ENCODE results near the gene ZYG11A.

DNA sequence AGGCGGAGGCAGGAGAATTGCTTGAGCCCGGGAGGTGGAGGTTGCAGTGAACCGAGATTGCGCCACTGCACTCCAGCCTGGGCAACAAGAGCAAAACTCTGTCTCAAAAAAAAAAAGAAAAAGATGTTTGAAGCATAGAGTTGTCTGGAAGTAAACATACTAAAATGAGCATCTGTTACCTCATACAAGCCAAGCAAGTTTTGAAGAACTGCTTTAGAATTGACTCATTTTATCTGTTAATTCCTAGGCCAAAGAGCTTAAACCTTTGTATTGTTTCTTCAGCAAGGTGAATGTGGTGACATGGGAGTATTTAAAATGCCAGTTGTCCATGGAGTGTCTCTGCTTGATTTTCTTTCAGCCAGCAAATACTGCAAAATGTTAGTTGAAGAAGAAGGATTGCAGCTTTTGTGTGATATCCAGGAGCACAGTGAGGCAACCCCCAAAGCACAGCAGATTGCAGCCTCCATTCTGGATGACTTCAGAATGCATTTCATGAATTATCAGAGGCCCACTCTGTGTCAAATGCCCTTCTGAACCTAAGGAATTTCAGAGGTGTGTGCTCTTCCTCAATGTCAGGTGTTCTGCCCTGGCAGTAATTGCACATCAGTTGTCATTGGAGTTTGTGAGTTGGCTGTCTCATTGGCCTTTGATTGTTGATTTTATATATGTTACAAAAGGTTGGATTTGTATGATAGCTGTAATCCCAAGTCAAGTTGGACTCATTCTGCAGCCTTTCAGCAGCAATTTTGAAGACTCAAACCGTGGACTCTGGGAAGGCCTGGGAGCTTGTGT is 50.1 kb downstream of the ZYG11A start:
- no peak for TF ChIP-seq POLR2AphosphoS5 (IDR thresholded peaks at IDR 0.05)
- TF ChIP-seq, protein P1, sequence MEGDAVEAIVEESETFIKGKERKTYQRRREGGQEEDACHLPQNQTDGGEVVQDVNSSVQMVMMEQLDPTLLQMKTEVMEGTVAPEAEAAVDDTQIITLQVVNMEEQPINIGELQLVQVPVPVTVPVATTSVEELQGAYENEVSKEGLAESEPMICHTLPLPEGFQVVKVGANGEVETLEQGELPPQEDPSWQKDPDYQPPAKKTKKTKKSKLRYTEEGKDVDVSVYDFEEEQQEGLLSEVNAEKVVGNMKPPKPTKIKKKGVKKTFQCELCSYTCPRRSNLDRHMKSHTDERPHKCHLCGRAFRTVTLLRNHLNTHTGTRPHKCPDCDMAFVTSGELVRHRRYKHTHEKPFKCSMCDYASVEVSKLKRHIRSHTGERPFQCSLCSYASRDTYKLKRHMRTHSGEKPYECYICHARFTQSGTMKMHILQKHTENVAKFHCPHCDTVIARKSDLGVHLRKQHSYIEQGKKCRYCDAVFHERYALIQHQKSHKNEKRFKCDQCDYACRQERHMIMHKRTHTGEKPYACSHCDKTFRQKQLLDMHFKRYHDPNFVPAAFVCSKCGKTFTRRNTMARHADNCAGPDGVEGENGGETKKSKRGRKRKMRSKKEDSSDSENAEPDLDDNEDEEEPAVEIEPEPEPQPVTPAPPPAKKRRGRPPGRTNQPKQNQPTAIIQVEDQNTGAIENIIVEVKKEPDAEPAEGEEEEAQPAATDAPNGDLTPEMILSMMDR (IDR thresholded peaks at IDR 0.05), result no peak
- TF ChIP-seq EP300 (IDR thresholded peaks at IDR 0.05), result no peak

All from esophagus muscularis mucosa (tissue), 4 donors.